Activated T-cell treated with anti-CD3 and anti-CD28 coated beads, Interleukin-2, amount 50 U/mL, for 72 hours (primary cell): ENCODE results near the gene MICAL3. TPM values are rescaled to one million over a fixed set of nuclear protein-coding genes. Genes with fewer than 3 reads are reported as not detected.
A peak's percentile ranks its signal among the peaks of the same experiment; 100 is the strongest.

Experiments used
- ATAC-seq, 2 donors: fragments of 150-1000 bp; cut with Tn5 transposase; replicated peaks in 1 of 2; 2 replicates each; pipeline ENCODE4 v1.10.0; 2021; ENCODE audit warnings: moderate library complexity in 2 of 2, mild to moderate bottlenecking in 1 of 2
- DNase-seq, 2 donors: peaks; one replicate each; pipeline ENCODE4 v3.0.0; 2021 to 2022; ENCODE audit warnings: mixed read lengths in 1 of 2
- H3K27ac Mint-ChIP-seq: one replicate; pipeline ENCODE4 v1.8.0; 2022; ENCODE audit warnings: mild to moderate bottlenecking, moderate library complexity, mixed read lengths
- H3K27me3 Mint-ChIP-seq: one replicate; pipeline ENCODE4 v1.8.0; 2022; ENCODE audit warnings: low read depth, mixed read lengths
- H3K36me3 Mint-ChIP-seq, 2 donors: one replicate each; pipeline ENCODE4 v1.8.0; 2022; ENCODE audit warnings: mixed read lengths in 2 of 2, mild to moderate bottlenecking in 1 of 2; ENCODE audit not compliant: insufficient read depth in 2 of 2
- H3K4me1 Mint-ChIP-seq: one replicate; pipeline ENCODE4 v1.8.0; 2022; ENCODE audit warnings: low read depth, mixed read lengths
- H3K4me3 Mint-ChIP-seq, 2 donors: one replicate each; pipeline ENCODE4 v1.8.0; 2022; ENCODE audit warnings: mild to moderate bottlenecking in 2 of 2, mixed read lengths in 2 of 2, moderate library complexity in 2 of 2
- H3K9me3 Mint-ChIP-seq, 2 donors: one replicate each; pipeline ENCODE4 v1.8.0; 2022; ENCODE audit warnings: mixed read lengths in 2 of 2
- total RNA-seq, 2 donors: library from RNA; stranded (reverse); gene quantifications; one replicate each; pipeline ENCODE4 v1.2.3, GENCODE V29; 2022

Gene MICAL3
- total RNA-seq, 2 donors from 2014 or later = 17.9 to 26.0 TPM

GRCh38 chr22:17743661-17744411 lies 280.5 kb downstream of the MICAL3 start:
- Mint-ChIP-seq H3K4me3 (no peak overlapping the region), H3K27me3 (no peaks in the 10 kb centered on the region), H3K9me3 (no peaks in the 10 kb centered on the region), H3K4me1 (peaks cover 4% of the 10 kb centered on the region), H3K27ac (no peak overlapping the region), H3K36me3 (no peaks in the 10 kb centered on the region)
- ATAC-seq (no peak), DNase-seq (no peak)

- no peak overlapping the region for H3K4me3 Mint-ChIP-seq
- H3K36me3 Mint-ChIP-seq = no peaks in the 10 kb centered on the region
- no peaks in the 10 kb centered on the region for H3K27me3 Mint-ChIP-seq
- H3K9me3 Mint-ChIP-seq = no peaks in the 10 kb centered on the region
- DNase-seq = peak; percentile 69 to 76
- H3K4me1 Mint-ChIP-seq = peaks cover 4% of the 10 kb centered on the region
- ATAC-seq = peak; percentile 78 to 89
- H3K27ac Mint-ChIP-seq = no peak overlapping the region
These were observed 281.8 kb downstream of the MICAL3 start for GRCh38 chr22:17742527-17742902.

GRCh38 chr22:17741866-17742526 lies 282.4 kb downstream of the MICAL3 start:
- DNase-seq (no peak), ATAC-seq (peak in 1 of 2 donors; percentile 14)
- H3K9me3 Mint-ChIP-seq = no peaks in the 10 kb centered on the region
- H3K4me3 Mint-ChIP-seq = no peak overlapping the region
- no peaks in the 10 kb centered on the region for H3K36me3 Mint-ChIP-seq
- no peaks in the 10 kb centered on the region for H3K27me3 Mint-ChIP-seq
- H3K4me1 Mint-ChIP-seq = peaks cover 4% of the 10 kb centered on the region
- peak overlapping the region; percentile 51 for H3K27ac Mint-ChIP-seq

GRCh38 chr22:17739196-17739975 lies 285.0 kb downstream of the MICAL3 start:
- H3K9me3 Mint-ChIP-seq = no peaks in the 10 kb centered on the region
- H3K27ac Mint-ChIP-seq = no peak overlapping the region
- H3K27me3 Mint-ChIP-seq = no peaks in the 10 kb centered on the region
- peaks cover 10% of the 10 kb centered on the region for H3K4me1 Mint-ChIP-seq
- DNase-seq (no peak), ATAC-seq (no peak)
- no peaks in the 10 kb centered on the region for H3K36me3 Mint-ChIP-seq
- no peak overlapping the region for H3K4me3 Mint-ChIP-seq

GRCh38 chr22:17738386-17739128 lies 285.8 kb downstream of the MICAL3 start:
- no peak overlapping the region for H3K4me3 Mint-ChIP-seq
- H3K27me3 Mint-ChIP-seq = no peaks in the 10 kb centered on the region
- no peak for ATAC-seq
- H3K27ac Mint-ChIP-seq = no peak overlapping the region
- peaks cover 0 to 2% of the 10 kb centered on the region in 2 donors for H3K36me3 Mint-ChIP-seq
- DNase-seq = no peak
- no peaks in the 10 kb centered on the region for H3K9me3 Mint-ChIP-seq
- H3K4me1 Mint-ChIP-seq = peaks cover 19% of the 10 kb centered on the region

Other genes starting within 250 kb of the MICAL3 start
- gene PEX26, start 53.4 kb upstream of the MICAL3 start, total RNA-seq = 10 to 100 TPM; 41.8 to 48.1 TPM
- 1 to 10 TPM in 1 of 2 donors, under 1 TPM in 1; 0.94 to 2.9 TPM for gene TUBA8, start 86.2 kb upstream of the MICAL3 start, total RNA-seq
- gene USP18, start 125.6 kb upstream of the MICAL3 start, total RNA-seq = 10 to 100 TPM in 1 of 2 donors, 1 to 10 TPM in 1; 7.4 to 22.9 TPM